GM23248 (cell line): ENCODE measurements around the gene ARMCX5.

ENCODE experiments used
- EZH2 ChIP-seq: fragments of 200-600 bp; sonication (generic); IDR thresholded peaks from 2 replicates; pipeline ENCODE4 v1.6.1; 2018; ENCODE audit warnings: antibody characterized with exemption, mild to moderate bottlenecking; ENCODE audit not compliant: insufficient read depth, poor library complexity, severe bottlenecking
- EZH2phosphoT487 ChIP-seq: fragments of 200-600 bp; sonication (generic); IDR thresholded peaks from 2 replicates; pipeline ENCODE4 v1.6.1; 2018; ENCODE audit warnings: antibody characterized with exemption, moderate library complexity, mild to moderate bottlenecking, low read depth; ENCODE audit not compliant: insufficient read depth

- TF ChIP-seq EZH2: no peak
- TF ChIP-seq EZH2phosphoT487: no peak
These were observed 750 bp downstream of the ARMCX5 start for GRCh38 chrX:102599951-102600579.
